WERI-Rb-1 (cell line): ENCODE data around the gene PIGV.
"Not testable (repeated sequence)": the region's sequence is repeated elsewhere in the genome, so short reads cannot be mapped to it uniquely, and the experiment has no call there.

Experiments used
- DNase-seq: peaks from one replicate; pipeline ENCODE4 v3.0.0-alpha.2; 2020
- H3K27ac ChIP-seq: fragments of 250-450 bp; sonication (Bioruptor Pico); 2 replicates; pipeline ENCODE4 v1.5.1; 2020; ENCODE audit warnings: mild to moderate bottlenecking, moderate library complexity
- H3K27me3 ChIP-seq: fragments of 250-450 bp; sonication (Bioruptor Pico); 2 replicates; pipeline ENCODE4 v1.5.1; 2021; ENCODE audit warnings: mild to moderate bottlenecking, low read depth, moderate library complexity; ENCODE audit not compliant: insufficient read depth, severe bottlenecking
- H3K36me3 ChIP-seq: fragments of 250-450 bp; sonication (Bioruptor Pico); 2 replicates; pipeline ENCODE4 v1.5.1; 2020; ENCODE audit warnings: mild to moderate bottlenecking, moderate library complexity
- H3K4me3 ChIP-seq: 2 replicates; pipeline ENCODE4 v1.5.1; 2011; ENCODE audit warnings: low read depth, mild to moderate bottlenecking, control low read depth, low read length
- H3K9me3 ChIP-seq: fragments of 250-450 bp; sonication (Bioruptor Pico); 2 replicates; pipeline ENCODE4 v1.5.1; 2021; ENCODE audit warnings: mild to moderate bottlenecking, moderate library complexity; ENCODE audit not compliant: severe bottlenecking
- TF ChIP-seq, protein P1 (sequence below): IDR thresholded peaks from 2 replicates; pipeline ENCODE4 v1.5.1; 2011; ENCODE audit warnings: low read depth, mild to moderate bottlenecking, control low read depth, inconsistent platforms, low read length

Gene PIGV

DNA sequence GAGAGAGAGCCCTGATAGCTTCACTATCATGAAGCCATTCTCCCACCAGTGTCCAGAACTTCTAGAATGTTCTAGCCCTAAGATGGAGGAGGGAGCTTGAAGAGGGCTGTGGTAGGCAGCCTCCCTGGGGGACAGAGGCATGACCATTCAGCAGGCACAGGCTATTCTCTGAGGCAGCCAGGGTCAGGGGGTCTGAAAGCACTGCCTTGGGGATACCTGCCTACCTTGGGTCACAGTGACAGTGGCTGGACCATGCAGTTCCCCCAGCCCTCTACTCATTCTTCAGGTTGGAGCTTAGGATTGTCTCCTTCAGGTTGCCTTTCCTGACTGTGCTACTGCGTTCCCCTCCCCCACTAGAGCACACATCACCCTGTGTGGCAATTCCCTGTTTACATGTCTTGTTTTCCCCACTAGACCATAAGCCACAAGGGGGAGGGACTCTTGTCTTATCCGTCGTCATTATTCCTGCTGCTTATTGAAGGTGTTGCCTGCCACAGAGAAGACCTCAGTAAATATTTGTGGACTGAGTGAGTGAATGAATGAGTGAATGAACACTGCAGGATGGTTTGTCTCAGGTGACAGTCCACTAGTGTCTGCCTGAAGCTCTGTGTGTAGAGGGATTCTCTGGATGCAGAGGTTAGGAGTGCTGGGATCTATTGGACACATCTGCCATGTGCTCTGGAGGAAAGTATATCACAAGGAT is 43.9 kb downstream of the PIGV start:
- Histone ChIP-seq H3K36me3 (peaks cover 61% of the 10 kb centered on the region), H3K27me3 (no peaks in the 10 kb centered on the region), H3K4me3 (no peak overlapping the region), H3K27ac (peak overlapping the region; percentile 30), H3K9me3 (no peaks in the 10 kb centered on the region)
- TF ChIP-seq, protein P1, sequence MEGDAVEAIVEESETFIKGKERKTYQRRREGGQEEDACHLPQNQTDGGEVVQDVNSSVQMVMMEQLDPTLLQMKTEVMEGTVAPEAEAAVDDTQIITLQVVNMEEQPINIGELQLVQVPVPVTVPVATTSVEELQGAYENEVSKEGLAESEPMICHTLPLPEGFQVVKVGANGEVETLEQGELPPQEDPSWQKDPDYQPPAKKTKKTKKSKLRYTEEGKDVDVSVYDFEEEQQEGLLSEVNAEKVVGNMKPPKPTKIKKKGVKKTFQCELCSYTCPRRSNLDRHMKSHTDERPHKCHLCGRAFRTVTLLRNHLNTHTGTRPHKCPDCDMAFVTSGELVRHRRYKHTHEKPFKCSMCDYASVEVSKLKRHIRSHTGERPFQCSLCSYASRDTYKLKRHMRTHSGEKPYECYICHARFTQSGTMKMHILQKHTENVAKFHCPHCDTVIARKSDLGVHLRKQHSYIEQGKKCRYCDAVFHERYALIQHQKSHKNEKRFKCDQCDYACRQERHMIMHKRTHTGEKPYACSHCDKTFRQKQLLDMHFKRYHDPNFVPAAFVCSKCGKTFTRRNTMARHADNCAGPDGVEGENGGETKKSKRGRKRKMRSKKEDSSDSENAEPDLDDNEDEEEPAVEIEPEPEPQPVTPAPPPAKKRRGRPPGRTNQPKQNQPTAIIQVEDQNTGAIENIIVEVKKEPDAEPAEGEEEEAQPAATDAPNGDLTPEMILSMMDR, result no peak
- no peak for DNase-seq

DNA sequence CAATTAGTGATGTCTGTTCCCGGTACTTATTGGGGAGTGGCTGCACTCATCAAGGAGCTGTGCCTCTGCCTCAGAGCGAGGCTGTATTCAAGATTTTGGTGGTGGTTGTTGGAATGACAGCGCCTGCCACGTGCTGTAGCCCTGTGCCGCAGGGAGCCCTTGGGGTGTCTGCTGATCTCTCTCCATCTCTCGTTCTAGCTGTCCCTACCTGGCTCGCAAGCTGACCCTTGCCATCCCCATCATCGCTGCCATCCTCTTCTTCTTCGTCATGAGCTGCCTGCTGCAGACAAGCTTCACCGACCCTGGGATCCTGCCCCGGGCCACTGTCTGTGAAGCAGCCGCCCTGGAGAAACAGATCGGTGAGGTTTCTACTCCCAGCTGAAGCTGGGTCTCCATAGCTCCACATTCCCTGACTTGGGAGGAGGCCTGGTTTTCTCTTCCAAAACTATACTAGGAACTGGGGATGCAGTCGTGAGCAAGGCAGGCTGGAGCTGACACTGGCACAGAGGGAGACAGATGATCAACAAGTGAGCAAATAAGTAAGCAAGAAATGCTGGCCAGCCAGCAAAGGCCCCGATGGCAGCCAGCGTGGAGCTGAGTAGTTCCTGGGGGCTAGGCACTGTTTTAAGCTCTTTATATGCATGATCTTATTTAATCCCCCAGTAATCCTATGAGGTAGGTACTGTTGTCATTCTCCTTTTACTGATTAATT is 44.7 kb downstream of the PIGV start:
- Histone ChIP-seq H3K27me3 (no peaks in the 10 kb centered on the region), H3K9me3 (no peaks in the 10 kb centered on the region), H3K36me3 (peaks cover 62% of the 10 kb centered on the region), H3K4me3 (no peak overlapping the region), H3K27ac (peak overlapping the region; percentile 85)
- TF ChIP-seq, protein P1, result no peak
- peak; percentile 74 for DNase-seq

DNA sequence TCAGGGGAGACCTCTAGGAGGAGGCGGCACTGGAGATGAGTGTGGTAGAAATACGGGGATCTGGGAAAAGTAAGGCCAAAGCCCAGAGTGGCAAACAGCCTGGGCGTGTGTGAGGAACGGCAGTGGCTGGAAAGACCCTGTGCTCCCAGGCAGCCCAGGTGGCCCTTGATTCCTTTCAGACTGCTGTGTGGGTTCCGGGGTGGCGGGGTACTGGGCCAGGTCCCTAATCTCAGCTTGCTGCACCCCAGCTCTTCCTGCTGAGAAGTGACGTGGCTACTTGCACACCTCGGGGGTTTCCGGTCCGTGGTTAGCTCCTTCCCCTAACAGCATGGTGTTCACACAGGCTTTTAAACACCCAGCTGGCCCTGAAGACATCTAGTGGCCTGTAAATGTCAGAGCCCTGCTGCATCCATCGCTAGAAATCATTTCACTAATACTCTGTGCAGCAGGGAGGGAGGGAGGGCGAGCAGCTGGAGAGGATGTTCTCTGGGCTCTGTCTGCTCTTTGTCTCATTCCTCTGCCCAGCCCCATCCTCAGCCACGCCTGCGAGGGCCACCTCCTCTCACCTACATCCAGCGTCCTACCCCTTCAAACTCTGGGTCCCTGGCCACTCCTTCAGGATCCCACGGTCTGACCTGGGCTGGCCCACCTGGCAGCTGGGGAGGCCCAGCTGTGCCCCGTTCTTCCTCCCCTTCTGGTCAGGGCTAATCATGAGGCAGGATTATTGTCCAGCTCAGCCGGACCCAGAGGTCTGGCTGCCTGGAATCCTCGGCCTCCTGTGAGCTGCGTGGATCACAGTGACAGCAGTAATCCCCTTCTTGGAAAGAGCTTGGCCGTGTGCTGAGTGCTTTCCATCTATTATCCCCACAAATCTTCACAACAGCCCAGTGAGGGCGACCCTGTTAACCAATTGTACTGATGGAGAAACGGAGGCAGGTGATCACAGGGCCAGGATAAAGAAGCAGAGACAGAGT is 46.0 kb downstream of the PIGV start:
- H3K36me3 ChIP-seq, result peaks cover 75% of the 10 kb centered on the region
- peak; percentile 95 for DNase-seq
- peak overlapping the region; percentile 21 for H3K4me3 ChIP-seq
- TF ChIP-seq, protein P1, result no peak
- H3K27me3 ChIP-seq, result no peaks in the 10 kb centered on the region
- peak overlapping the region; percentile 85 for H3K27ac ChIP-seq
- H3K9me3 ChIP-seq, result no peaks in the 10 kb centered on the region

DNA sequence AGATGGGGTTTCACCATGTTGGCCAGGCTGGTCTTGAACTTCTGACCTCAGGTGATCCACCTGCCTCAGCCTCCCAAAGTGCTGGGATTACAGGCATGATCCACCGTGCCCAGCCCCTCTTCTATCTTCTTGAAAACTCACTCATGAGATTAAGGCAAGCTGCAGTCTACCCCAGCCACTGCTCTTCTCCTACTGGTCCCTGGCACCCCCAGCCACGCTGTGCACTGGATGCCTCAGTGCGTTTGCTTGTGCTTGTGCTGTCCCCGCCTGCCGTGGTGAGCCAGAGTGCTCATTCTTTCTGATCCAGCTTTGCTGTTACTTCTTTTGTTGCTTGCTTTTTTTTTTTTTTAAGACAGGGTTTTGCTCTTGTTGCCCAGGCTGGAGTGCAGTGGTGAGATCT is 49.9 kb downstream of the PIGV start:
- DNase-seq, H3K27ac ChIP-seq, H3K4me3 ChIP-seq, H3K9me3 ChIP-seq, H3K27me3 ChIP-seq: not testable (repeated sequence)
- H3K36me3 ChIP-seq, result peaks cover 78% of the 10 kb centered on the region

DNA sequence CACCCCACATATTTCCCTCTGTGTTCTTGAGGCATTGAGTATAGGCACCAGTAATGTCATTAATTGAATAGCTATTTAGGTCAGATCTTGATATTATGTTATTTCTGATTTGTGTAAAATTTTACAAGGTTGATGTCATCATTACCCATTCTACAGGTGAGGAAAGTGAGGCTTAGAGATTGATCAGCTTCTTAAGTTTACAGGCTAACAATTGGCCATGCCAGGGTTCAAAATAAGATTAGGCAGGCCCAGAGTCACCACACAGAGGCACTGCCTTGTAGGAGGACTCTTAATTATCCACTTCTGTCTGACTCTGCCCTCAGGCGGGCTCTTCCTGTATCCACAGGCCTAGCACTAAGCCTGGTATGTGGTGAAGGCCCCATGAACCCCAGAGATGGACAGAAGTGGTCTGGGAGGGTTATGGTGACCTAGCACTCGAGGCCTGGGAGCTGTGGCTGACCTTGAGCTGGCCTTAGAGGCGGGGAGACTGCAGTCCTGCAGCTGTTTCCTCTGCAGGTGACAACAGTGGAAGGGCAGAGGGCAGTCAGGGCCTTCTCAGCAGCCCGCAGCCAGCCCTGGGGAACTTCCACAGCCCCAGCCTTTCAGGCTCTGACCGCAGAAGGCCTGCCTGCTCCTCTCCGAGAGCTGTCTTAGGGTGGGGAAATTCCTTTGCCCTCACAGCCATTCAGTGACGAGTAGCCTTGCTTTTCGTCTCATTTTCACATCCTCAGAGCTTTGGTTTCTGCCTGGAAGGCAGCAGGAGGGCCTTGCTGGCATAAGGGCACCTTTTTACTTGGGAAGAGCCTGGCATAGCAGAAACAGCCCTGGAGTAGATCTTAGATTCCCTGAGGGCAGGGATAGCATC is 51.0 kb downstream of the PIGV start:
- Histone ChIP-seq H3K4me3 (no peak overlapping the region), H3K9me3 (no peaks in the 10 kb centered on the region), H3K27ac (no peak overlapping the region), H3K27me3 (no peaks in the 10 kb centered on the region), H3K36me3 (peaks cover 72% of the 10 kb centered on the region)
- DNase-seq, result no peak
- TF ChIP-seq, protein P1, result no peak
